Upper lobe of right lung (tissue), 1 donor: ENCODE measurements around the gene LDLRAD3. TPM values are rescaled to one million over a fixed set of nuclear protein-coding genes. Genes with fewer than 3 reads are reported as not detected.

Experiments used
- ATAC-seq: fragments of 200-7000 bp; cut with Tn5 transposase; one replicate; pipeline ENCODE4 v1.9.1; 2020; ENCODE audit warnings: mild to moderate bottlenecking, moderate library complexity
- DNase-seq: peaks from one replicate; pipeline ENCODE4 v3.0.0-alpha.2; 2020
- H3K27ac ChIP-seq: fragments of 200-600 bp; one replicate; pipeline ENCODE4 v1.8.0; 2022
- H3K27me3 ChIP-seq: fragments of 200-600 bp; one replicate; pipeline ENCODE4 v1.8.0; 2022; ENCODE audit warnings: mild to moderate bottlenecking
- H3K36me3 ChIP-seq: fragments of 200-600 bp; one replicate; pipeline ENCODE4 v1.8.0; 2022
- H3K4me1 ChIP-seq: fragments of 200-600 bp; one replicate; pipeline ENCODE4 v1.8.0; 2022
- H3K4me3 ChIP-seq: fragments of 200-600 bp; one replicate; pipeline ENCODE4 v1.8.0; 2022; ENCODE audit warnings: mild to moderate bottlenecking
- H3K9me3 ChIP-seq: fragments of 200-600 bp; one replicate; pipeline ENCODE4 v1.8.0; 2022
- intact Hi-C: fragments of 100-400 bp; cut with DNase I; formaldehyde crosslinking; loops from one replicate; pipeline ENCODE4 v1.11.0; 2022
- total RNA-seq: library from RNA; stranded (reverse); fragmentation: NEBNext Ultra II Directional; extraction: Animal tissue kit (Norgen Biotek cat#: 25700); gene quantifications from one replicate; pipeline ENCODE4 v1.2.1, GENCODE V29; 2021
- TF ChIP-seq, protein P1 (sequence below): fragments of 200-600 bp; IDR thresholded peaks from one replicate; pipeline ENCODE4 v1.8.0; 2022; ENCODE audit warnings: antibody characterized with exemption
- donor health status: DM: no; HTN: yes; CAD: no; lungs with severe emphysema.

LDLRAD3 gene
- total RNA-seq, 1 donor from 2014 or later = 7.9 TPM

DNA sequence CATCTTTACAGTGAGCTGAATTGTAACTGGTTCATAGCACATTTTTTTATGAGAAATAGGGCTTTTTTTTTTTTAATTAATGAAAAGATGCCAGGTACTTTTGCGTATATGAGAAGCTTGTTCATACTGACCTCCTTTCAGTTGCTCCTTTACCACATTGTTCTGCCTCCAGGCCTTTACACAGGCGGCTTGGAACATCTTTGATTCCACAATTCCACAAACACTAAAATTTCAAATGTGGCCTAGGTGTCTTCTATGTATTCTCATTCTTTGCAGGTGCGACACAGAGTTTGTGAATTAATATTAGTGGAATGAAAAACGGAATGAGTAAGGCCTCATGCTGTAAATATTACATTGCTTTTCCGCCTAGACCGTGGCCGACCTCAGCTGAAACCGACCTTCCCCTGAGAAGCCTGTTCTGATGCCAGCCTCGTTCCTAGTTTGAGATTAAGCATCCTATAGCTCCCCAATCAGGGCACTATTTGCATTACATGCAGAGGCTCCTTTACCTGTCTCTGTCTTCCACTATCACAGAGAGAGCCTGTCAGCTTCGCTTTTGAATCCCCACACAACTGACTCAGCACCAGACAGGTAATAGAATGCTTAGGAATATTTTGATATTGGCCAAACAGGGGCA is 125.8 kb downstream of the LDLRAD3 start:
- DNase-seq (no peak), ATAC-seq (no peak)
- H3K27me3 ChIP-seq = no peaks in the 10 kb centered on the region
- H3K36me3 ChIP-seq = no peaks in the 10 kb centered on the region
- no peak overlapping the region for H3K27ac ChIP-seq
- no peak overlapping the region for H3K4me3 ChIP-seq
- TF ChIP-seq, protein P1, sequence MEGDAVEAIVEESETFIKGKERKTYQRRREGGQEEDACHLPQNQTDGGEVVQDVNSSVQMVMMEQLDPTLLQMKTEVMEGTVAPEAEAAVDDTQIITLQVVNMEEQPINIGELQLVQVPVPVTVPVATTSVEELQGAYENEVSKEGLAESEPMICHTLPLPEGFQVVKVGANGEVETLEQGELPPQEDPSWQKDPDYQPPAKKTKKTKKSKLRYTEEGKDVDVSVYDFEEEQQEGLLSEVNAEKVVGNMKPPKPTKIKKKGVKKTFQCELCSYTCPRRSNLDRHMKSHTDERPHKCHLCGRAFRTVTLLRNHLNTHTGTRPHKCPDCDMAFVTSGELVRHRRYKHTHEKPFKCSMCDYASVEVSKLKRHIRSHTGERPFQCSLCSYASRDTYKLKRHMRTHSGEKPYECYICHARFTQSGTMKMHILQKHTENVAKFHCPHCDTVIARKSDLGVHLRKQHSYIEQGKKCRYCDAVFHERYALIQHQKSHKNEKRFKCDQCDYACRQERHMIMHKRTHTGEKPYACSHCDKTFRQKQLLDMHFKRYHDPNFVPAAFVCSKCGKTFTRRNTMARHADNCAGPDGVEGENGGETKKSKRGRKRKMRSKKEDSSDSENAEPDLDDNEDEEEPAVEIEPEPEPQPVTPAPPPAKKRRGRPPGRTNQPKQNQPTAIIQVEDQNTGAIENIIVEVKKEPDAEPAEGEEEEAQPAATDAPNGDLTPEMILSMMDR = no peak
- no peaks in the 10 kb centered on the region for H3K9me3 ChIP-seq
- H3K4me1 ChIP-seq = no peaks in the 10 kb centered on the region
- intact Hi-C loops = no loop called here

DNA sequence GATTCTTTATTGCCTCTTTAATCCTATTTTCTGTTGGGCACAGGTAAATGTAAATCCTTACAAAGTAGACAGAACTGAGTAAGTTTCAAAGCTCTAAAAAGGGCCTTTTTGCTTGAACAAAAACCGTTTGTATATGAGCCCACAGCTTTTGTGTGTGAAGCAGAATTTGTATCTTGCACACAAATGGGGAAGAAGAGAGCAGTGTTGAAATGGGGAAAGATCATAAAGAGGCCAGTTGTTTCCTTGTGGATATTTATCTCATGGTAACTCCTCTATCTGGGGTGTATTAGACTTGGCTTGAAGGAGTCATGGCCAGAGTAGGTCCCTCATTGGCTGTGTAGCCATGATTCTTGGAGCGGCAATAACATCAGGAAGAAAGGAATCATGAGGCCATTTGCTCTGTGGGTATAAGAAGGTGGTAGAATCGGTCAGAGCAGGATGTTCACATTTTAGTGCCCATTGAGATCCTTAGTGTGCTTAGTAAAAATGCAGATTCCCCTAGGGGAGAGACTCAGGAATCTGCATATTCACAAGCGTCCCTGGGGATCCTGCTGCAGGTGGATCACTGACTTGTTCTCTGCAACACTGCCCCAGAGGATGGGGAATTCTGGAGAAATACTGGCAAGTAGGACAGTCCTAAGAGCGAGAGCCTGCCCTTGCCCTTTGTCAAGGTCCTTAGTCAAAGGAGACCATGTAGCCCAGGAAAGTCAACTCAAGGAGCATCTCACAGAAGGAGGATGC is 126.5 kb downstream of the LDLRAD3 start:
- Histone ChIP-seq H3K9me3 (no peaks in the 10 kb centered on the region), H3K4me3 (no peak overlapping the region), H3K27ac (no peak overlapping the region), H3K36me3 (no peaks in the 10 kb centered on the region), H3K27me3 (no peaks in the 10 kb centered on the region), H3K4me1 (no peaks in the 10 kb centered on the region)
- ATAC-seq (peak; percentile 26), DNase-seq (no peak)
- intact Hi-C loops = no loop called here
- TF ChIP-seq, protein P1 = no peak

DNA sequence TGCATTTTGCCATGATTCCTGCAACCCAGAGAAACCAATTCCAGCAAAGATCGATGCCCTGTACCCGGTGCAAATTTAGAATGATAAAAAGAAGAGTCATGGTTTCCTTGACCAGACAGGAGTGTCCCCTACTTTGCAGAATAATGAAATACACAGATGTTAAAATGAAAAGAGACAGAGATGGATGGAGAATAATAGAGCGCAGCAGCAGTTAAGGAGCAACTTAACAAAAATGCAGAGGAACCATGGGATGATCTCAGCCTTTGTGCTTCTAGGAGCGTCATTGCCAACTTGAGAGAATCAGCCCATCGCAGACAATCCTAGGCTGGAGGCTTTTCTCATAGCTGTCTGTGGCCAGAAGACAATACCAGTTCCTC is 127.1 kb downstream of the LDLRAD3 start:
- no peaks in the 10 kb centered on the region for H3K4me1 ChIP-seq
- TF ChIP-seq, protein P1 = no peak
- intact Hi-C loops = no loop called here
- DNase-seq (no peak), ATAC-seq (no peak)
- no peak overlapping the region for H3K4me3 ChIP-seq
- H3K9me3 ChIP-seq = no peaks in the 10 kb centered on the region
- H3K27me3 ChIP-seq = no peaks in the 10 kb centered on the region
- no peak overlapping the region for H3K27ac ChIP-seq
- no peaks in the 10 kb centered on the region for H3K36me3 ChIP-seq

DNA sequence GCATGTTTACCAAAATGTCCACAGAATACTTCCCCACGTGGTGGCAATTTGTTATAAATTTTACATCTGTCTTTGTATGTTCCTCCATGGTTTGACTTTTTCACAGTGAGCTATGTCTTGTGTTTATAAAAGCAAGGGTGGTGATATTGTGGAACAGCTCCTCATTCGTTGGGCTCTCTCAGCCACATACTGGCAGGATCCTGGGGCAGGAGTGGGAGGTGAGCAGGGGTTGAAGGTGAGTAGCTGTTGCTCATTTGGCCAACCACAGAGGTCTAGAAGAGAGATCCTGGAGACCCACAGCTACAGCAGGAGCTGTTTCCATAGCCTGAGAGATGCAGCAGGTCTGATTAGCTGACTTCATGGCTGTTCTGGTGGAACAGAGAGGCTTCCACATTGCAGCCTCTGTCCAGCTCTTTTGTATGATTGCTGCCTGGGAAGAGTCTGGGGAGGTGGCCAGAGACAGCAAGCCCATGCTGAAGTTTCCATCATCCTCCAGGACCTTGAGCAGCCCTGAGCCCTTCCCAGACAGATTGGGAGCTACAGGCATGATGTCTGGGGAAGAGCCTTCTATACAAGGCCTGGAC is 128.1 kb downstream of the LDLRAD3 start:
- no peaks in the 10 kb centered on the region for H3K4me1 ChIP-seq
- ATAC-seq = no peak
- intact Hi-C loops = no loop called here

DNA sequence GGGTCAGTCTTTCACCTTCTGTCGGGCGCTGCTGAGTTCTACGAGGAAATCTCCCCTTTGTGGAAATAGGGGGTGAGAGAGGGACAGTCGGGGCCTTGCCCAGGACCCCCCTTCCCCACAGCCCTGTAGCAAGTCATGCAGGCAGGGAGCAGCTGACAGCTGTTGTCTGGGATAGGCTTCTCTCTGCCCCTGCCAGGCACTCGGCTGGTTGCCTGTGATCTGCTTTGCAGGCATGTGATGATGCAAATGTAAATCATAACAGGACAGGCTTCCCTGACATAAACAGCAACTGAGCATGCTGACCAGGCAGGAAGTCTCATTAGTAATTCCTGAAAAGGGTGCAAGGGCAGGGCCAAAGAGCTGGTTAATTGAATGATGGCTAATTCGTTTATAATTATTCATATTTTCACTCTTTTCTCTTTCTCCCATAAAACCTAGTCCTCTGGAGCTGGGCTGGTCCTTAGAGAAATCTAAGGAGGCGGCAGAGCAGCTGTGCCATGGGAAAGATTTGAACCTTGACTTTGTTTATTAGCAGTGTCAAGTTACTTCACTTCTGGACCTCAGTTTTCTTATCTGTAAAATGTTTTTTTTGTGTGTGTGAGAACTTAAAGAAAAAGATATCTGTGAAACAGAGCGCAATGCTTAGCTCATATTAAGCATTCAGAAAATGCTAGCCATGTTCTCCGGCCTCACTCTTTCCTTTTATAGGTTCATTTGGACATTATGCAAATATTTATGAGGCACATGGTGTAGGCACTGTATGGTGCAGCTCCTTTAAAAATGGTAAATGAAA is 129.7 kb downstream of the LDLRAD3 start:
- Histone ChIP-seq H3K4me3 (no peak overlapping the region), H3K27ac (no peak overlapping the region), H3K36me3 (no peaks in the 10 kb centered on the region), H3K4me1 (no peaks in the 10 kb centered on the region), H3K27me3 (no peaks in the 10 kb centered on the region), H3K9me3 (no peaks in the 10 kb centered on the region)
- intact Hi-C loops = no loop called here
- TF ChIP-seq, protein P1 = no peak
- DNase-seq = no peak
- peak; percentile 57 for ATAC-seq

More for the DNA sequence above, 128.1 kb downstream of the LDLRAD3 start:
- Histone ChIP-seq H3K36me3 (no peaks in the 10 kb centered on the region), H3K27ac (no peak overlapping the region), H3K27me3 (no peaks in the 10 kb centered on the region), H3K4me3 (no peak overlapping the region), H3K9me3 (no peaks in the 10 kb centered on the region)
- TF ChIP-seq, protein P1 = no peak
- DNase-seq = no peak
